ENCODE results near the gene INO80E. TPM values are rescaled to one million over a fixed set of nuclear protein-coding genes. Genes with fewer than 3 reads are reported as not detected.

The INO80E gene
- total RNA-seq, 1 donor from 2014 or later: 114 TPM

DNA sequence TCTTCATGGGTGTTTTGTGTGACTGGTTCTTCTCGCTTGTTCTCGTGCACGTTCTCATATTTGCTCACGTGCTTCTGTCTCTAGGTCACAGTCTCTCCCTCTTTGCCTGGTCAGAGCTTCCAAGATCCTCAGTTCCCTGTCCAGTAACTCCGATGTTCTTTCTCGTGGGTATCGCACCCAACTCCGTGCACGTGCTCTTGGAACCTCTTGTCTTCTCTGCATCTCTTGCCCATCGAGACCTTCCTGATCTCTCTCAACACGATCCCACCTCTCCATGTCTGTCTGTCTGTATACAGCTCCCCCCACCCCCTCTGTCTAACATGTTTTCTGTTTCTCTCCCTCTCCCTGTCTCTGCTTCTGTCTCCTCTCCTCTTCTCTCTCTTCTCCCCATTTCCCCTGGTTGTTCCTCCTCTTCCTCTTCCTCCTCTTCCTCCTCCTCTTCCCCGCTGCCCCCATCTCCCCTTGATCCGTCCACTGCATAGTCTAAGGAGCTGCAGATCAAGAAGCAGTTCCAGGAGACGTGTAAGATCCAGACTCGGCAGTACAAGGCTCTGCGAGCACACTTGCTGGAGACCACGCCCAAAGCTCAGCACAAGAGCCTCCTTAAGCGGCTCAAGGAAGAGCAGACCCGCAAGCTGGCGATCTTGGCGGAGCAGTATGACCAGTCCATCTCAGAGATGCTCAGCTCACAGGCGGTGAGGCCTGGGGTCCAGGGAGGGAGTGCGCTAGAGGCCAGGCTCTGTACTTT, 6.8 kb upstream of the INO80E start:
- Histone ChIP-seq H3K36me3 (ENCODE audit: control insufficient read depth, insufficient read depth, low read length) (peaks cover 3% of the 10 kb centered on the region), H3K4me3 (ENCODE audit: low read depth, low read length) (no peak overlapping the region), H3K27me3 (ENCODE audit: control insufficient read depth, insufficient read depth, low read length) (no peaks in the 10 kb centered on the region)
- DNase-seq (ENCODE audit: low read depth): no peak
- TF ChIP-seq, protein P1, sequence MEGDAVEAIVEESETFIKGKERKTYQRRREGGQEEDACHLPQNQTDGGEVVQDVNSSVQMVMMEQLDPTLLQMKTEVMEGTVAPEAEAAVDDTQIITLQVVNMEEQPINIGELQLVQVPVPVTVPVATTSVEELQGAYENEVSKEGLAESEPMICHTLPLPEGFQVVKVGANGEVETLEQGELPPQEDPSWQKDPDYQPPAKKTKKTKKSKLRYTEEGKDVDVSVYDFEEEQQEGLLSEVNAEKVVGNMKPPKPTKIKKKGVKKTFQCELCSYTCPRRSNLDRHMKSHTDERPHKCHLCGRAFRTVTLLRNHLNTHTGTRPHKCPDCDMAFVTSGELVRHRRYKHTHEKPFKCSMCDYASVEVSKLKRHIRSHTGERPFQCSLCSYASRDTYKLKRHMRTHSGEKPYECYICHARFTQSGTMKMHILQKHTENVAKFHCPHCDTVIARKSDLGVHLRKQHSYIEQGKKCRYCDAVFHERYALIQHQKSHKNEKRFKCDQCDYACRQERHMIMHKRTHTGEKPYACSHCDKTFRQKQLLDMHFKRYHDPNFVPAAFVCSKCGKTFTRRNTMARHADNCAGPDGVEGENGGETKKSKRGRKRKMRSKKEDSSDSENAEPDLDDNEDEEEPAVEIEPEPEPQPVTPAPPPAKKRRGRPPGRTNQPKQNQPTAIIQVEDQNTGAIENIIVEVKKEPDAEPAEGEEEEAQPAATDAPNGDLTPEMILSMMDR (IDR thresholded peaks at IDR 0.05; ENCODE audit: insufficient read depth, low read length, poor library complexity, severe bottlenecking): no peak

DNA sequence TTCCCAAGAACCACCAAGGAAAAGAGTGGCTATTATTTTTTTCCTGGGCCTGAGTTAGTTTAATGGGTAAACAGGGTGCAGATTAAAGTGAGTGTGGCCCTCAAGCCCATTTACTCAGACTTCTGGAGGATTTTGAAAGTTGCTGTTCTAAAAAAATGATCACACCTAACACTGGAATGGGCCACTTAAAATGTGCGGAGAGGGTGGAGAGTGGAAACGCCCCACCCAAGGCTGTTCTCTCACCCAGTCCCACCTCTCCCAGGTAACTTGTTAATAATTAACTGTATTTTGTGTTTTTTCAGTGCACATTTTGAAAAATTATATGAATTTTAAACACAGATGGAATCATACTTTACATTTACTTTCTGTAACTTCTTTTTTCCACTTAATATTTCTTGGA, 6.0 kb upstream of the INO80E start:
- no peaks in the 10 kb centered on the region for H3K27me3 ChIP-seq (ENCODE audit: control insufficient read depth, insufficient read depth, low read length)
- DNase-seq (ENCODE audit: low read depth): no peak
- H3K4me3 ChIP-seq (ENCODE audit: low read depth, low read length): no peak overlapping the region
- TF ChIP-seq, protein P1 (IDR thresholded peaks at IDR 0.05; ENCODE audit: insufficient read depth, low read length, poor library complexity, severe bottlenecking): no peak
- peaks cover 3% of the 10 kb centered on the region for H3K36me3 ChIP-seq (ENCODE audit: control insufficient read depth, insufficient read depth, low read length)

DNA sequence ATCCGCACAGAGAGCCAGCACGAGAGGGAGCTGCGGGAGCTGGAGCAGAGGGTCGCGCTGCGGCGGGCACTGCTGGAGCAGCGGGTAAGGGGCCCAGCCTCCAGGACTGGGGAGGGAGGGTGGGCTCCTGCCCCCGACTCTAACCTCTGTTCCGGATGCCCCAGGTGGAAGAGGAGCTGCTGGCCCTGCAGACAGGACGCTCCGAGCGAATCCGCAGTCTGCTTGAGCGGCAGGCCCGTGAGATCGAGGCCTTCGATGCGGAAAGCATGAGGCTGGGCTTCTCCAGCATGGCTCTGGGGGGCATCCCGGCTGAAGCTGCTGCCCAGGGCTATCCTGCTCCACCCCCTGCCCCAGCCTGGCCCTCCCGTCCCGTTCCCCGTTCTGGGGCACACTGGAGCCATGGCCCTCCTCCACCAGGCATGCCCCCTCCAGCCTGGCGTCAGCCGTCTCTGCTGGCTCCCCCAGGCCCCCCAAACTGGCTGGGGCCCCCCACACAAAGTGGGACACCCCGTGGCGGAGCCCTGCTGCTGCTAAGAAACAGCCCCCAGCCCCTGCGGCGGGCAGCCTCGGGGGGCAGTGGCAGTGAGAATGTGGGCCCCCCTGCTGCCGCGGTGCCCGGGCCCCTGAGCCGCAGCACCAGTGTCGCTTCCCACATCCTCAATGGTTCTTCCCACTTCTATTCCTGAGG, 5.0 kb upstream of the INO80E start:
- no peak overlapping the region for H3K4me3 ChIP-seq (ENCODE audit: low read depth, low read length)
- no peak for DNase-seq (ENCODE audit: low read depth)
- H3K36me3 ChIP-seq (ENCODE audit: control insufficient read depth, insufficient read depth, low read length): peaks cover 3% of the 10 kb centered on the region
- H3K27me3 ChIP-seq (ENCODE audit: control insufficient read depth, insufficient read depth, low read length): no peaks in the 10 kb centered on the region
- TF ChIP-seq, protein P1 (IDR thresholded peaks at IDR 0.05; ENCODE audit: insufficient read depth, low read length, poor library complexity, severe bottlenecking): no peak

DNA sequence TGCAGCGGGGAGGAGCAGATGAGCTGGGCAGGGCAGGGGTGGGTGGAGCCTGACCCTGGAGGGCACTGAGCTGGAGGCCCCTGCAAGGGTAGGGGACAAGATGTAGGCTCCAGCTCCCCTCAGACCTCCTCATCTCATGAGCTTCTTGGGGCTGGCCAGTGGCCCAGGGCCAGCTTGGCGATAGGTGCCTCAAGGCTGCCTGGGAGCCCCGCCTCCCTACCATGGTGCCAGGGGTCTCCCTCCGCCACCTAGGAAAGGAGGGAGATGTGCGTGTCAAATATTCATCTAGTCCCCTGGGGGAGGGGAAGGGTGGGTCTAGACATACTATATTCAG, 4.5 kb upstream of the INO80E start:
- Histone ChIP-seq H3K27me3 (ENCODE audit: control insufficient read depth, insufficient read depth, low read length) (no peaks in the 10 kb centered on the region), H3K4me3 (ENCODE audit: low read depth, low read length) (no peak overlapping the region), H3K36me3 (ENCODE audit: control insufficient read depth, insufficient read depth, low read length) (peaks cover 3% of the 10 kb centered on the region)
- DNase-seq (ENCODE audit: low read depth): no peak
- TF ChIP-seq, protein P1 (IDR thresholded peaks at IDR 0.05; ENCODE audit: insufficient read depth, low read length, poor library complexity, severe bottlenecking): no peak

DNA sequence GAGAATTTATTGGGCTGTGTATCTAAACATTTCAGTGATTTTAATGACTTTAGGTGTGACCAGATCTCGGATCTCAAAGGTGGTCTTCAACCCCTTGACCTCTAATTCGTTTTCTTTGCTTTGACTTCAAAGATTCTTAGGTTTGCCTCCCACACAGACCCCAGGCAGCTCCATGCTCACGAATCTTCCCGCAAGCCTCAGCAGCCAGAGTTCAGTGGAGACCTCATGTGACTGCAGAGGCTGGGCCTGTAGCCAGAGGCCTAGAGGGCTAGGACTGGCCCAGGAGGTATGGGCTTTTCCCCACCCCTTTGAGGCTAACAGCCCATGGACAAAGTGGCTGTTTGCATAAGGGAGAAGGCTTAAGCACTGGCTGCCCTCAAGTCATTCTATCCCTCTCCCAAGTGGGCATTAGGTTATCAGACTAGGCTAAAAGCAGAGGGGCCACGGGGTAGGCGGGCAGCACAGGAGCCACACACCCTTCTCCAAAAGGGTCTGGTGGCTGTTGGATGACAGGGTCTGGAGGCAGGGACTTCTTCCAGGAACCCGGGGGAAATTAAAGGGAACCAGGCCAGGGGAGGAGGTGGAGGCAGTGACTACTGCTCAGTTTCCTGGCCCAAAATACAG, 3.6 kb upstream of the INO80E start:
- TF ChIP-seq, protein P1 (IDR thresholded peaks at IDR 0.05; ENCODE audit: insufficient read depth, low read length, poor library complexity, severe bottlenecking): no peak
- H3K36me3 ChIP-seq (ENCODE audit: control insufficient read depth, insufficient read depth, low read length): peaks cover 2% of the 10 kb centered on the region
- DNase-seq (ENCODE audit: low read depth): no peak

More for the DNA sequence above, 3.6 kb upstream of the INO80E start:
- H3K4me3 ChIP-seq (ENCODE audit: low read depth, low read length): no peak overlapping the region
- H3K27me3 ChIP-seq (ENCODE audit: control insufficient read depth, insufficient read depth, low read length): no peaks in the 10 kb centered on the region
